ENCODE results near the gene COQ2. TPM values are rescaled to one million over a fixed set of nuclear protein-coding genes. Genes with fewer than 3 reads are reported as not detected.

COQ2 gene
- total RNA-seq, 4 donors from 2014 or later = 3.2 to 22.6 (median 9.5) TPM

DNA sequence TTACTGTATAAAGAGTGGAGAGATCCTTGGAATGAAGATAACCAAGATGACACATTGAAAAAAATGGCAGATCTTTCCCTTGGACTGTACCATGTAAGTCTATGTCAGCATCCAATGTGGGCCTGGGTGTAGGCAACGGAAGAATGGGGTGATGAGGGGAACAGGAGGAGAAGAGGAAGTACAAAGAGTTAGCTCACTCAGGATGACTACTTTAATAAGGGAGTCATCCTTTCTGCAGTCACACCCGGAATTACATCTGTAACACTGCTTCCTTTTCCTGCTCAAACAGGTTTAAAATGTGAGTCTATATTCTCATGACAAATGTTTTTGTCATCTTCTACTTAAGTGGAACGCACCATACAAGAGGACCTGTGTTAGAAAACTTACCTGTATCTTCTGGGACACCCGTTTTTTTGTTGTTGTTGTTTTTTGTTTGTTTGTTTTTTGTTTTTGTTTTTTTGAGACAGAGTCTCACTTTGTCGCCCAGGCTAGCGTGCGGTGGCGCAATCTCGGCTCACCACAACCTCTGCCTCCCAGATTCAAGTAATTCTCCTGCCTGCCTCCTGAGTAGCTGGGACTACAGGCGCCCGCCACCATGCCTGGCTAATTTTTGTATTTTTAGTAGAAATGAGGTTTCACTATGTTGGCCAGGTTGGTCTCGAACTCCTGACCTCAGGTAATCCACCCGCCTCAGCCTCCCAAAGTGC lies 32.0 kb upstream of the COQ2 start:
- H3K9me3 ChIP-seq = no peaks in the 10 kb centered on the region
- H3K4me1 ChIP-seq = no peaks in the 10 kb centered on the region
- H3K27ac ChIP-seq = no peak overlapping the region
- H3K4me3 ChIP-seq = no peak overlapping the region
- H3K27me3 ChIP-seq = no peaks in the 10 kb centered on the region
- no peaks in the 10 kb centered on the region for H3K36me3 ChIP-seq
- intact Hi-C loops (cut with DNase I; ENCODE audit: low total_unique reads) = no loop called here
- DNase-seq = no peak
- TF ChIP-seq, protein P1, sequence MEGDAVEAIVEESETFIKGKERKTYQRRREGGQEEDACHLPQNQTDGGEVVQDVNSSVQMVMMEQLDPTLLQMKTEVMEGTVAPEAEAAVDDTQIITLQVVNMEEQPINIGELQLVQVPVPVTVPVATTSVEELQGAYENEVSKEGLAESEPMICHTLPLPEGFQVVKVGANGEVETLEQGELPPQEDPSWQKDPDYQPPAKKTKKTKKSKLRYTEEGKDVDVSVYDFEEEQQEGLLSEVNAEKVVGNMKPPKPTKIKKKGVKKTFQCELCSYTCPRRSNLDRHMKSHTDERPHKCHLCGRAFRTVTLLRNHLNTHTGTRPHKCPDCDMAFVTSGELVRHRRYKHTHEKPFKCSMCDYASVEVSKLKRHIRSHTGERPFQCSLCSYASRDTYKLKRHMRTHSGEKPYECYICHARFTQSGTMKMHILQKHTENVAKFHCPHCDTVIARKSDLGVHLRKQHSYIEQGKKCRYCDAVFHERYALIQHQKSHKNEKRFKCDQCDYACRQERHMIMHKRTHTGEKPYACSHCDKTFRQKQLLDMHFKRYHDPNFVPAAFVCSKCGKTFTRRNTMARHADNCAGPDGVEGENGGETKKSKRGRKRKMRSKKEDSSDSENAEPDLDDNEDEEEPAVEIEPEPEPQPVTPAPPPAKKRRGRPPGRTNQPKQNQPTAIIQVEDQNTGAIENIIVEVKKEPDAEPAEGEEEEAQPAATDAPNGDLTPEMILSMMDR (IDR thresholded peaks at IDR 0.05) = no peak
- TF ChIP-seq POLR2A (IDR thresholded peaks at IDR 0.05) = no peak

DNA sequence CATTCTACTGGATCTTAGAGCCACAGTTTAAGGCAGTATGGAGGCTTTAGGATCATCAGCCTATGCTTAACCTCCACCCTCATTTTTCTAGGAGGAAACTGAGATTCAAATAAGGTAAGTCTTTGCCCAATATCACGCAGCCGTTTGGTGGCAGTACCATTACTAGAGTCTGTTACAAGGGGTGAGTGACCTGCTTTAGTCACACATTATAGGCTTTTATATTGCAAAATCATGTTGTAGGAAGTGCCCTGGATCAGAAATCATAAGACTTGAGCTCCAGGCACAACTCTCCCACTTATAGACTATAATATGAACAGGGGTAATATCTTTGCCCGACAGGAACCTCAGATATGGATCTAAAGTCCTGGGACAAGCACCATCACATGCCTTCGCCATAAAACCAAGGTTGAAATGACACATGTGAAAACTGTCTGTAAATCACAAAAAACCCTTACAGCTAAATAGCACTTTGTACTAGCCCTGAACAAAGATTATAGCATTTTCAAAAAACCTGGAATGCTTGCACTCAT lies 30.8 kb upstream of the COQ2 start:
- Histone ChIP-seq H3K27me3 (no peaks in the 10 kb centered on the region), H3K36me3 (no peaks in the 10 kb centered on the region), H3K9me3 (no peaks in the 10 kb centered on the region), H3K4me1 (no peaks in the 10 kb centered on the region), H3K4me3 (no peak overlapping the region), H3K27ac (no peak overlapping the region)
- intact Hi-C loops (cut with DNase I; ENCODE audit: low total_unique reads) = no loop called here
- no peak for DNase-seq
- TF ChIP-seq POLR2A (IDR thresholded peaks at IDR 0.05) = no peak
- TF ChIP-seq, protein P1 (IDR thresholded peaks at IDR 0.05) = no peak

DNA sequence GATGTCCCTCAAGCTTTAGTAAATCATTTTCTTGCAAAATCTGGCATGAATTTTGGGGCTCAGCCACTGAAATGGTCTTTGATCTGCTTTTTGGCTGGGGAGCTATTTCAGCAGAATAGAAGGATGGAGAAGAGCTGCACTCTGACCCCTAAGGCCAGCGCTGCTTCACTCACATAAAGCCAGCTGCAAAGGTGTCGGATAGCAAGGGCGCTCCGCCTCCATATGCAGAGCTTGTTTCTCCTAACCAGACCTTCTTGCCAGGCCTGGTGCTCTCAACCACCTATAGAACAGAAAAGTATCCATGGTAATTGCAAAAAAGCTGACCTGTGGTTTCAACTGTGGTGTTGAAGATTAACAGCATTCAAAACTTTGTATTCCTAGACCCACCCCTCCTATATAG lies 24.1 kb upstream of the COQ2 start:
- intact Hi-C loops (cut with DNase I; ENCODE audit: low total_unique reads) = no loop called here
- no peak overlapping the region for H3K4me3 ChIP-seq
- no peaks in the 10 kb centered on the region for H3K36me3 ChIP-seq
- H3K4me1 ChIP-seq = no peaks in the 10 kb centered on the region
- H3K27me3 ChIP-seq = no peaks in the 10 kb centered on the region
- no peak for DNase-seq
- no peaks in the 10 kb centered on the region for H3K9me3 ChIP-seq
- no peak overlapping the region for H3K27ac ChIP-seq
- no peak for TF ChIP-seq POLR2A (IDR thresholded peaks at IDR 0.05)
- TF ChIP-seq, protein P1 (IDR thresholded peaks at IDR 0.05) = no peak

DNA sequence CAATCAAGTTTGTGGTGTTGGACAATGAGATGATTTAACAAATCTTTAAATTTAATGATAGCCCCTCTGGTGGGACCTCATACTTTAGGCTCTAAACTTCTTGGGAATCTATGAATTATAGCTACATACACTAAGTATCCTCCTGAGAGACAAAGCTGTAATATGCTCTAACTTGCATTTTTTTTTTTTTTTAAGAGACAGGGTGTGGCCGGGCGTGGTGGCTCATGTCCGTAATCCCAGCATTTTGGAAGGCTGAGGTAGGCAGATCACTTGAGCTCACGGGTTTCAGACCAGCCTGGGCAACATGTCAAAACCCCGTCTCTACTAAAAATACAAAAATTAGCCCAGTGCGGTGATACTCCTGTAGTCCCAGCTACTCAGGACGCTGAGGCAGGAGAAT lies 23.3 kb upstream of the COQ2 start:
- Histone ChIP-seq H3K36me3 (no peaks in the 10 kb centered on the region), H3K27ac (no peak overlapping the region), H3K4me1 (no peaks in the 10 kb centered on the region), H3K4me3 (no peak overlapping the region), H3K27me3 (no peaks in the 10 kb centered on the region), H3K9me3 (no peaks in the 10 kb centered on the region)
- DNase-seq = no peak
- TF ChIP-seq, protein P1 (IDR thresholded peaks at IDR 0.05) = no peak
- TF ChIP-seq POLR2A (IDR thresholded peaks at IDR 0.05) = no peak
- intact Hi-C loops (cut with DNase I; ENCODE audit: low total_unique reads) = no loop called here

DNA sequence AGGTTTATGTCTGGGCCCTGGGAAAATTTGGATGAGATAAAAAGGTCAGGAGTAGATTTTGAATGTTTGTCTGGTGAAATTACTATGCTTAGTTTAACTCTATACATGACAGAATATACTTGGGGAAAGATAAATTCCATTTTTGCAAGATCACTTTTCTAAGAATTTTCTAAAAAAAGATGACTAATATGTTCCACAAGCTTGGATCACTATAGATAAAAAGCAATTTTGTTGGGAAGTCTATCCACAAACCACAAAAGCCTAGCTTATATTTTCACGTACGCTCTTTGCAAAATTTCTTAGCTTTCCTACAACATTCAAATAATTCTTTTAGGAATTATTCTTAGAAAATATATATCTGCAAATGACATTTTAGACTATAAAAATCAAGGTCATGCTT lies 20.6 kb upstream of the COQ2 start:
- TF ChIP-seq POLR2A (IDR thresholded peaks at IDR 0.05) = no peak
- TF ChIP-seq, protein P1 (IDR thresholded peaks at IDR 0.05) = no peak
- H3K27ac ChIP-seq = no peak overlapping the region
- no peaks in the 10 kb centered on the region for H3K27me3 ChIP-seq
- no peak overlapping the region for H3K4me3 ChIP-seq
- no peak for DNase-seq
- intact Hi-C loops (cut with DNase I; ENCODE audit: low total_unique reads) = no loop called here
- no peaks in the 10 kb centered on the region for H3K4me1 ChIP-seq
- no peaks in the 10 kb centered on the region for H3K9me3 ChIP-seq
- H3K36me3 ChIP-seq = no peaks in the 10 kb centered on the region
